Retinal pigment epithelial cell (primary cell): ENCODE data around the gene SSTR3.

ENCODE experiments used
- DNase-seq: peaks from one replicate; pipeline ENCODE4 v3.0.0-alpha.2; 2010; ENCODE audit warnings: low read depth
- H3K4me3 ChIP-seq: 2 replicates; pipeline ENCODE4 v1.5.1; 2011; ENCODE audit warnings: mild to moderate bottlenecking, low read length, control low read depth, moderate library complexity
- CTCF ChIP-seq: conservative IDR thresholded peaks from 2 replicates; pipeline ENCODE4 v1.5.1; 2011; ENCODE audit warnings: low read depth, low read length, control low read depth, inconsistent platforms

SSTR3 gene

GRCh38 chr22:37207981-37208380 is 4.3 kb downstream of the SSTR3 start:
- no peak for DNase-seq
- TF ChIP-seq CTCF: no peak
- H3K4me3 ChIP-seq: no peak overlapping the region

- H3K4me3 ChIP-seq: no peak overlapping the region
- no peak for TF ChIP-seq CTCF
Observed at GRCh38 chr22:37206841-37207821, 5.1 kb downstream of the SSTR3 start.

GRCh38 chr22:37206118-37206840 is 6.0 kb downstream of the SSTR3 start:
- no peak for TF ChIP-seq CTCF
- no peak for DNase-seq
- H3K4me3 ChIP-seq: no peak overlapping the region

More at GRCh38 chr22:37206841-37207821, 5.1 kb downstream of the SSTR3 start:
- no peak for DNase-seq

GRCh38 chr22:37205046-37205445 is 7.2 kb downstream of the SSTR3 start:
- TF ChIP-seq CTCF: no peak
- DNase-seq: no peak
- H3K4me3 ChIP-seq: no peak overlapping the region

- no peak for DNase-seq
- no peak for TF ChIP-seq CTCF
- no peak overlapping the region for H3K4me3 ChIP-seq
Observed at GRCh38 chr22:37204045-37204655, 8.1 kb downstream of the SSTR3 start.

GRCh38 chr22:37203354-37204044 is 8.8 kb downstream of the SSTR3 start:
- no peak for TF ChIP-seq CTCF
- no peak for DNase-seq
- no peak overlapping the region for H3K4me3 ChIP-seq
